Retina (tissue), 1 donor: ENCODE data around the gene DSE.
"Not testable (repeated sequence)": the region's sequence is repeated elsewhere in the genome, so short reads cannot be mapped to it uniquely, and the experiment has no call there.

Experiments
- DNase-seq: peaks from one replicate; pipeline ENCODE4 v3.0.0-alpha.2; 2016

The DSE gene

DNA sequence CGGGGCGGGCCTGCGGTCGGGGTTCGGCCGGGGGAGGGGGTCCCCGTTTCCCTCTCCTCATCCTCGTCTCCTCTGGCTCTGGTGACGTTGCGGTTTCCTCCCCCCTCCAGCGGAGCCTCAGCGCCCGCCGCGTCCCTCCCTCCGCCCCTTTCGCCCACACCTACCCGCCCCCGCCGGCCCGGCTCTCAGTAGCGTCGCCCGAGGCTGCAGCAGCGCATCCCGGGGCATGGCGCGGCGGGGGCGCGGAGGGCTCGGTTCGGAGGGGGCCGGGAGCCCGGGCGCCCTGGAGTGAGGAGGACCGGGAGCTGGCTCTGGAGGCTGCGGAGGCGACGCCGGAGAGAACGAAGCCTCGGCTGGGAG, at the start of gene DSE:
TSS of gene DSE (plus strand) at position 188 of the 360 bp plus-strand sequence. CDS start 28,304 bp downstream, outside the sequence.
- no peak for DNase-seq

DNA sequence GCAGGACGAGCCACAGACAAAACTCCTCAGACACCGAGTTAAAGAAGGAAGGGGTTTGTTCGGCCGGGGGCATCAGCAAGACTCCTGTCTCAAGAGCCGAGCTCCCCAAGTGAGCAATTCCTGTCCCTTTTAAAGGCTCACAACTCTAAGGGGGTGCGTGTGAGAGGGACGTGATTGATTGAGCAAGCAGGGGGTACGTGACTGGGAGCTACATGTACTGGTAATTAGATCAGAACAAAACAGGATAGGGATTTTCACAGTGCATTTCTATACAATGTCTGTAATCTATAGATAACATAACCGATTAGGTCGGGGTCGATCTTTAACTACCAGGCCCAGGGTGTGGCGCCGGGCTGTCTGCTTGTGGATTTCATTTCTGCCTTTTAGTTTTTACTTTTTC, 48.8 kb upstream of the DSE start:
- DNase-seq, result not testable (repeated sequence)

DNA sequence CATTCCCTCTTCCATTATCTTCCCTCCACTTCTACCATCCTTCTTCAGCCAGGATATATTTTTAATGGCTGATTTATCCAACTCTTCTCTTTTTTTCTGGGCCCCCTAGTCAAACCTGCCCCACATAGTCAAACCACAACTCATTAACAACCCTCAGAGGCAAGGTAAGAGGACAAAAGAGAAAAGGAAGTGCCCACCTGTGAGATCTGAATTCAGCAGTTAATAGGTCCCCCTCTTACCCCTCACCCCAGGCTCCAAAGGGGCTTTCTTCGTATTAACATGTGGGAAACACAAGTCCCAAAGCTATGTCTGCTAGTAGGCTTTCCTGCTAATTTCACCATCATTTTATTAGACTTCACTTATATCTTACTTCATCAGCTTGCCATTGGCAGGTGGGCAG, 46.9 kb upstream of the DSE start:
- no peak for DNase-seq

DNA sequence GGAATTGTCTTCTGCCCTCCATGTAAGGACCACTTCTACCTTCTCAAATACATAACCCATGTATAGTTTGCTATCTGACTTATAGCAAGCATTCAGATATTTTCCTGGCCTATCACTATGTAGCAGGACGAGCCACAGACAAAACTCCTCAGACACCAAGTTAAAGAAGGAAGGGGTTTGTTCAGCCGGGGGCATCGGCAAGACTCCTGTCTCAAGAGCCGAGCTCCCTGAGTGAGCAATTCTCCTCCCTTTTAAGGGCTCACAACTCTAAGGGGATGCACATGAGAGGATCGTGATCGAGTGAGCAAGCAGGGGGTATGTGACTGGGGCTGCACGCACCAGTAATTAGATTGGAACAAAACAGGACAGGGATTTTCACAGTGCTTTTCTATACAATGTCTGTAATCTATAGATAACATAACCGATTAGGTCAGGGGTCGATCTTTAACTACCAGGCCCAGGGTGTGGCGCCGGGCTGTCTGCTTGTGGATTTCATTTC, 45.1 kb upstream of the DSE start:
- DNase-seq, result not testable (repeated sequence)

DNA sequence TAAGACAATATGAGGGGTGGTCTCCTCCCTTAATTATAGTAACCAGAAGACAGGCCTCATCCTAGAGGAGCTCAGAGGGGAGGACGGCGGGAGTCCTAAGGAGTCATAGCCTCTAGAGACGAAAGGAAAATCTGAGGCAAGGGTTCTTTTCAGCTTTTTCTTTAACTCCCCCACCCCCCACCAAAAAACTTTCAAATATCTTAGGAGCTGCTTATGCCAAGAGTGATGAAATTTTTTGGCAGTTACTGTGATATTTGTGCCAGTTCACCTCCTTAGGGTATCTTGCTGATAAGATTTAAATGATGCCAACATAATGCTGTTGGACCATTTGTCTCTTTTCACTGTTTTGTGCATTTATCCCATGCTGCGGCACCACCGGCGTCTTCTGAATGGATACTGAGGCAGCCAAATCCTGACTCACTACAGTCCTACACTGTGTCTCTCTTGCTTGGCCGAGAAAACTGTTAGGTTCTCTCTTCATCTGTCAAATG, 44.5 kb upstream of the DSE start:
- DNase-seq, result no peak

DNA sequence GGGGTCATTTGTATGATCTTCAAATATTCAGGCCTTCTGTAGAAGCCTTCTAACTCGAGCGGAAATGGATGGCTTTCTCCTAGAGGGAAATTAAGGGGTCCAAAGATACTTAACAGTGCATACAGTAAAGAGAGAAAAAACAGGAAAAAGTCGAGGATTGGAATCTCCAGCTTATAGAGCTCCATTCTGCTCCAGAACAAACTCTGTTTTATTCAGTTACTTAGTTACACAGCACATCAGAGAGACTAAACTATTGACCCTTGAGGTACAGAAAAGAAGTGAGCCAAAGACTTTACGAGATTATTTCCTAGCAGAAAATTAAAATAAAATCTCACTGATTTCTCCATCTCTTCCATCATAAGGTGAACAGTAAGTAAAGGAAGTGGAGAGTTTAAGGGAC, 43.8 kb upstream of the DSE start:
- no peak for DNase-seq

DNA sequence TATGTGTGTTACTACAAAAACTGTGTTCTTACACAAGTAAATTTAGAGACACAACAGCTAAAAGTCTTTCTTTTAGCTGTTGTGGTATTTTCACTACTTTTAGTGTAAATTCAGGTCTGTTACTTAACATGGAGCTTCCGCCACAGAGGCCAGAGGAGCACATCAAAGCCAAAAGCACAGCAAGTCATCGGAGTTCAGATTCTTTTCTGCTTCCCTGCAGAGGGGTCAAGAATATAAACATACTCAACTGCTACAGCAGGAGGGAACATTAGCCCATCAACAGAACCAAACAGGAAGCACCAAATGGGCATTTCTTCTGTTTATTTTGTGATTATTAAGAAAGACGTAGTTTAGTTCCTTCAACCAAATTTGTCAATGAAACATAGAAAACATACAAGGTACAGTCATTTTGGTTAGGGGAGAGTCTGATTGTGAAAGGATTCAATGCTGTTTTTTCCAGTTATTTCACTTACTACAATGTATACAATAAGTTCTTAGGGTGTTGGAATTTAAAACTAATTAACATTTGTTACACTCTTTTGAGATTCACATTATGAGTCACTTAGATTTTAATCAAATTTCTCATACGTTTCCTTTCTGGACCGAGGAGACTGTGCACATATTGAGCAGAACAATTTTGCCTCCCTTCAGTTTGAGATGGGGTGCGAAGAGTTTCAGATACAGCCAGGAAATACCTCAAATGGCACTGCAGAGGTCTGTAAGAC, 42.8 kb upstream of the DSE start:
- no peak for DNase-seq

DNA sequence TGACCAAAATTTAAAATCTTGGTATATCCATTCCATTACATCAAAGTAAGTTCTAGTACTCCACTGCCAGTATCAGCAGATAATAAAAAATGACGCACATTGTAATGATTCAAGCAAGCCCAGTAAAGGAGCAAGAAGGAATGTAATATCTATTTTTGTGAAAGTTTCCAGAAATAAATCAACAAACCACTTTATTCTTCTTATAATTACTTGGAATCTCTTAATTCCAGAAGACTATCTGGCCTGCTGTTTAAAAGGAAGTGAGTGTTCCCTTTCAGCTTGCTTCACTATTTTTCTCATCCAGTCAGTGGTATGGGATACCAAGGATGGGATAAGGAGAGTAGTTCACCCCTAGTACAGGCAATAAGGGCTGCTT, 42.2 kb upstream of the DSE start:
- DNase-seq, result no peak

DNA sequence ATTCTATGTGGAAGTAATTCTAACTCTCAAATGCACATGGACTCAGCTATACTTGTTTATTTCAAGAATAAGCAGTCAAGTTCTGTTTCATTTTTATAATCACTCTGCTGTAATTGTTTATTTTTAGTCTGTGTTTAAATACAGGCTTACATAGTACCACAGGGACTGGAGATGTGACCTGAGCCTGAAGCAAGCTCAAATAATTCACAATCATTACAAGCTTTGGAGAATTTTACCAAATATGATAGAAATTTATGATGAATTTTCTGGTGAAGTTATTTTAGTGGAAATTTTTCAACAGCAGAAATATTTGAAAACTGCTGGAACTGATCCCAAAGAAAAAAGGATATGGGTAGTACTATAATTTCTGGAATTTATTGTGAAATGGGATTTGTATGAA, 41.6 kb upstream of the DSE start:
- DNase-seq, result no peak

DNA sequence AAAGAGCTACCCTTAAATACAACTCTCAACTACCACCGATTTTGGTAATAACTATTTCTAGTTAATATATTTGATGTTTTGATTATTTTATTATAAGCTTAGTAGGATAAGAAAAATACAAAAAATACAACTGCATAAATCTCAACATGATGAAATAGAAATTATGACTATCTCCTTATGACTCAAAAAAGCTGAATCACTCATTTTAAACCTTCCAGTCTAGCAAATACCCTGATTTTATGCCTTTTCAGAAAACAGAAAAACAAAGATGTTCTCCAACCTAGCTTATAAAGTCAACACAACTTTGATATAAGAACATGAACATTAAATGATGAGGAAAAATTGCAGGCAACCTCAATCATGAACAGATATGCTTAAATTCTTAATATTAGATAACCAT, 40.2 kb upstream of the DSE start:
- no peak for DNase-seq

DNA sequence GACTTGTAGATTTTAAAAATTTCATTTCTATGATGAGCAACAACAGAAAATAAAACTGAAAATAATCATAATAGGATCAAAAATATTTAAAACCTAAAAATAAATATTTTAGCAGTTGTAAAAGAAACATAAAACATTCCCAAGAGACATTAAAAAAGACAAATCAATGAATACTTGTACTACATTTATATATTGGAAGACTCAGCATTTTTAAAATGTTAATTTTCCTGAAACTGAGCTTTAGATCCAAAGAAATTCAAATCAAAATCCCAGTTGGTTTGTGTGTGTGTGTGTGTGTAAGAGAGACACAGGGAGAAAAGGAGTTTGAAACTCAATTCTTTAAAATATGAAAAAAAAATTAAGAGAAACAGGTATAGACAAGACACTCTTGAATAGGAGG, 38.7 kb upstream of the DSE start:
- no peak for DNase-seq

DNA sequence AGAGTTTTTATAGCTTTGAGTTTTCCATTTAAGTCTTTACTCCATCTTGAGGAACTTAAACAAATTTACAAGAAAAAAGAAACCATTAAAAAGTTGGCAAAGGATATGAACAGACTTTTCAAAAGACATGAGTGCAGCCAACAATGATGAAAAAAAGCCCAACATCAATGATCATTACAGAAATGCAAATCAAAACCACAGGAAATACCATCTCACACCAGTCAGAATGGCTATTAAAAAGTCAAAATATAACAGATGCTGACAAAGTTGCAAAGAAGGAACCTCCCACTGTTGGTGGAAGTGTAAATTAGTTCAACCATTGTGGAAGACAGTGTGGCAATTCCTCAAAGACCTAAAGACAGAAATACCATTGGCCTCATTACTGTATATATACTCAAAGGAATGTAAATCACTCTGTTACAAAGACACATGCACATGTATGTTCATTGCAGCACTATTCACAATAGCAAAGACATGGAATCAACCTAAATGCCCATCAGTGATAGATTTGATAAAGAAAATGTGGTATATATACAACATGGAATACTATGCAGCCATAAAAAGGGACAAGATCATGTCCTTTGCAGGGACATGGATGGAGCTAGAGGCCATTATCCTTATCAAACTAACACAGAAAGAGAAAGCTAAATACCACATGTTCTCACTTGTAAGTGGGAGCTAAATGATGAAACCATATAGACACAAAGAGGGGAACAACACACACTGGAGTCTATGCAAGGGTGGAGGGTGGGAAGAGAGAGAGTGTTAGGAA, 35.9 kb upstream of the DSE start:
- not testable (repeated sequence) for DNase-seq

DNA sequence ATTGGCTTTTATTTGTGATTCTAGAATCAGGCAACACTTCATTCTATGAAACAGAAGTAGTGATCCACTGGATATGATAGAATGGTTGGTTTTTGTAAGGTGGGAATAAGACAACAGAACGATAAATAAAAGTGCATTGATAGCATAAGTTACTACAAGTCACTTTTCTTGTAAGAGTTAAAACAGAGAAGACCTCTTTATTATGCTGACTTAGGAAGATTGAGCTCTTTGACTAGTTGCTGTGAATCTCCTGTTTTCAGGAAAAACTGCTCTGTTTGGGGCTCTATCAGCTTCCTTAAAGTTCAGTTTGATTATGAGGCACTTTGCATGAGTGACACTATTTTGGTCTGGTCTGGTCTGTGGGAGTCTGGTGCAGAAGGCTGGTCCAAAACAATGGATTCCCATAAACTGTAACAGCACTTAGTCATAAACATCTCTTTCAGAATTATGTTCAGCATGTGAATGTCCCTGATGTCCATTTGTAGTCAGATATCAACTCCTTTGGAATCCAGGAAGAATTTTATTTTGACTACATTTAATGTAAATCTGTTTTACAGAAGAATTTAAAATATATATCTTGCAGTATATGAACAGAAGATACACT, 35.0 kb upstream of the DSE start:
- no peak for DNase-seq

DNA sequence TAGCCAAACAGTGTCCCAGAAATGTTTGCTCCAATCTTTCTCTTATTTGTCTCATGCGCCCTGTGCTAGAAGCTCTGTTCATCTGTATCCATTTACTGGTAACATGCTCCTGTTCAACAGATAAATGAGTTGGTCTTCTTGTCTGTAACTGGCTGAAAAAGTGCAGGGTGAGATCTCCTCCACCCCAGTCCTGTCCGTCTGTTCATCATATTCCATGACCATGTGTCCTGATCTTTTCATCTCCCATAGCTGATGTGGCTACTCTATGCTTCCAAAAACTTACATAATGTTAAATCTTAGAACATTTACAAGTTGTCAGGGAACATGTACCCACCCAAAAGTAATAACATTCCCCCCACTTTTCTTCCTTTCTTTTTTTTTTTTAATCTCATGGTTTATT, 31.8 kb upstream of the DSE start:
- no peak for DNase-seq

DNA sequence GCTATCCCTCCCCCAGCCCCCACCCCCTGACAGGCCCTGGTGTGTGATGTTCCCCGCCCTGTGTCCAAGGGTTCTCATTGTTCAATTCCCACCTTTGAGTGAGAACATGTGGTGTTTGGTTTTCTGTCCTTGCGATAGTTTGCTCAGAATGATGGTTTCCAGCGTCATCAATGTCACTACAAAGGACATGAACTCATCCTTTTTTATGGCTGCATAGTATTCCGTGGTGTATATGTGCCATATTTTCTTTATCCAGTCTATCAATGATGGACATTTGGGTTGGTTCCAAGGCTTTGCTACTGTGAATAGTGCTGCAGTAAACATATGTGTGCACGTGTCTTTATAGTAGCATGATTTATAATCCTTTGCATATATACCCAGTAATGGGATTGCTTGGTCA, 30.1 kb upstream of the DSE start:
- not testable (repeated sequence) for DNase-seq

DNA sequence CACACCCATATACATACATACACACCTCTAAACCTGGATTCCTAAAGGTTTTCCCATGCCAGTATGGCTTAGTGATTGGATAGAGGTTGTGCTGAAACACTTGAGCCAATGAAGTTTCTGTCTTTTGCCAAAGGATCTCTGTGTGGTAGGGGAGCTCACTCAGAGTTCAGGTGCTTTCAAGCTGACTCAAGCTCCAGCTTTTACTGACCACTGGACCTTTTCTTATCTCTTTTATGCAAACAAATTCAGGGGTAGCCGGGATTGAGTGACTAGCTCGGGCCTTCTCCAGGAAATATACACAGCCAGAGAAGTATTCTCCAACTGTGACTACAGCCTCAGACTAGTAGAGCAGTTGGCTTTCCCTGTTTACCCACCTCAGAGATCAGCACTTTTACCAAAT, 21.5 kb upstream of the DSE start:
- no peak for DNase-seq

DNA sequence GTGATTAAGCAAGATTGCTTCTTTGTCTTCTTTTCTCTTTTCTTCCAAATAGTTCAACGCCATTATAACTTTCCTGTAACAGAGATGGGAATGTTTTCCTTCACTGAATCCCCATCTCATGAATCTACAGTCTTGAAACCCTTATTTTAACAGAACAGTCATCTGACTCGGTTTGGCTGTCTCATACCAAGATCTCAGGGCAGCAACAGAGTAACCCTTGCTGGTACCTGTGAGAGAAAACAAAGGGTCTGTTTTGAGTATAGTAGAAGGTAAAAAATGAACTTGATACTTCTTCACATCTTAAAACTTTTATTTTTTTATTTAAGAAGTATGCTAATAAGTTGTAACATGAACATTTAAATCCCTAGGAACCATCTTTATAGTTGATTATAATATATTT, 19.6 kb upstream of the DSE start:
- DNase-seq, result no peak

DNA sequence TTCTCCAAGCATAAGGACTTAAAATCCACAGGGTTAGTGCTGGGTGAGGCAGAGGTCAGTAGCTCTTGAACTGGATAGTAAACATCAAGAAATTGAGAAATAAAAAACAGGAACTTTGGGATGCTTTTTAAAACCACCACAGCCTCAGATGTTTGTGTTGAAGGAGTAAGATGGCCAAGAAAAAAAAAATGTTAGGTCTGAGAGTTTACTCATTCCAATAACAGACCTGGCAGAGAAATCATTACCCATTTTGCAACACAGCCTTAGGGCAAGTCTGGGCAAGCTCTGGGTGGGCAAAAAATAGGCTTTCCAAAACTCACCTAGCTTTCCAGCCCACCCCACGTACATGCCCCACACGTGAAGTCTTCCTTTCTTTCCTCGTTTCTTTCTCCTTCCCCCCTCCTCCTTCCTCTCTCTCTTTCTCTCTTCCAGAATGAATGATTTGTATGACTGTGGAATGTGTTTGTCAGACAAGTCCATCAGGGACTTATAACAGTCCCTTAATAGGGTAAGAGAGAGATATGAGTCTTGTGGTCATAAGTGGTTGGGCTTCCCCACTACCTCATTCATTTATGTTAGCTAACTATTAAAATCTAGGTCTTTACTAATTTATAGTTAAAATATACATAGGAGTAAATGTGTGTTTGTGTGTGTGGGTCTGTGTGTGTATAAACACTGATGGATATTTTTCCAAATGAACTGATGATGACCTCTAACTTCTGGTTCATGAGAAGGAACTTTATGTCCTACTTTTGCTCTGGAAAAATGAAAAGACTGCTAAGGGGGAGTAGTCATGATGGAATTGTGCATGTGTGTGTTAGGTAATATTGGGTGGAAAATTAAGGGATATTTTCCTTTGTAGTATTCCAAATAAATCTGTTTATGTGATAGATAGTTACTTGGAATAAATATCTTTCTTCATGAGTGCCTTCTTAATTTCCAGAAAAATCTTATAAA, 18.0 kb upstream of the DSE start:
- DNase-seq, result no peak

DNA sequence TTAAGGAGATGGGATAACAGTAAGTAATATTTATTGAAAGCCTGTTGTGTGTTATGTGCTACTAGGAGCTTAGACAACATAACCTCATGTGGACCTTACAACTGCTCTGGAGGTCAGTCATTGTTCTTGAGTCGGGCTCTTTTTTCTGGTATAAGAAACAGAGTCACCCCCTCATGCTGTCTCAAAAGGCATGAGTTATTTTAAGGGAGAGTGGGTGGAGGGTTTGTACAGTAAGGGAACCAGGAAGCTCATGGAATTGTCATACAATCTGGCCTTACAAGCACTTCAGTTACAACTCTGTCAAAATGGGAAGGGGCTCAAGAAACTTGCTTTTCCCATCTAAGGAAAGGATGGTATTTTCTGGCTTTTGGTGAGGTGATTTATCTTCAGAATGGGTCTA, 16.5 kb upstream of the DSE start:
- DNase-seq, result no peak

DNA sequence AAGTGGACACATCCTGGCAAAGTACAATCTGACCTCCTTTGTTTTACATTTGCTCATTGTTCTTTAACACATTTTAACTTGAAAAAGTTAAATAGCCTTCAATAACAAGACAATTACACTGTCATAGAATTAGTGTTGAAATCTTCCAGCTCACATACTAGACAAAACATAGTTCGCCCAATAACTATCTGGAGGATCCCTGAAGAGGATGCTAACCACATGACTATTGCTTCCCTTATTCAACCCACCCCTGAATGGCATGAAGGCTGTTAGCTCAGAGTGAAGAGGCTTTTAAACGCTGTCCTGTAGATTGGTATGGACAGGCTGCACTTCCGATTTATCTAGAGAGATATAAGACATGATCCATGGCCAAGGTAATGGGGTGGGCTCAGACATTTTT, 15.0 kb upstream of the DSE start:
- DNase-seq, result no peak

DNA sequence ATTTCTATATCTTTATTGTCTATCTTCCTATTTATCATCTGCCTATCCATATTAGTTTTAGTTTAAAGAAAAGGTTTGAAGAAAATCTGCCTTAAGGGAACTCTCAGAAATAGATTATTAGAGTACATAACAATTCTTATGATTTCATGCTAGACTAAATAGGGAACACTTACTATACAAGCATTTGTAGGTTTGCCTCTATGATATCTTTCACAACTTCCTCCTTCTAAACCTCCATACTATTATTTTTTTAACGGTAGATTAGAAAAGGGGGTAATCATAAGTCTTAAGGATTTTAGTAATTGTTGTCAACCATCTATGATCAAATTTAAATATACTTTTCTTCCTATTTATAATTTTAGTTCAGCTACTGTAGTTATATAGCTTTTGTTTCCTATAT, 11.6 kb upstream of the DSE start:
- DNase-seq, result no peak

DNA sequence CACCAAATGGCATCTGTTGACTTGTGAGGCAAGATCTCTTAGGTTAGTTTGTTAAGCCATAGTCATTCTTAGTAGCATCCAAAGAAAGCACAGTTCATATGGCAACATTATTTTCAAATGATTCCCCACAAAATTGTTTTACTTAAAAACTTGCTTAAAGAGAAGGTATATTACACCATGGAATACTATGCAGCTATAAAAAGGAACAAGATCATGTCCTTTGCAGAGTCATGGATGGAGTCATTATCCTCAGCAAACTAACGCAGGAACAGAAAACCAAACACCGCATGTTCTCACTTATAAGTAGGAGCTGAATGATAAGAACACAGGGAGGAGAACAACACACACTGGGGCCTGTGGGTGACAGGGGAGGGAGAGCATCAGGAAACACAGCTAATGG, 10.9 kb upstream of the DSE start:
- no peak for DNase-seq

DNA sequence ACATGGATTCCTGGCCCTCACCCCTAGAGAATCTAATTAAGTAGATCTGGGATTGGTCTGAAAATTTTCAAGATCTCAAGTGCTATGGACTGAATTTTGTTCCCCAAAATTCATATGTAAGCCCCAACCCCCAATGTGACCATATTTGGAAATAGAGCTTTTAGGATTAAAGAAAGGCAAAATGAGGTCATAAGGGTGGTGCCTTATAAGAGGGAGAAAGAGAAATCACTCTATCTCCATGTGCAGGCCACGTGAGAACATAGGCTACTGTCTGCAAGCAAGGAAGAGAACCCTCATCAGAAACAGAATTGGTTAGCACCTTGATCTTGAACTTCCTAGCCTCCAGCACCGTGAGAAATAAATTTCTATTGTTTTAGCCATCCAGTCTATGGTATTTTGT, 8.5 kb upstream of the DSE start:
- no peak for DNase-seq
